Measurements from ENCODE around the gene TTC13. TPM values are rescaled to one million over a fixed set of nuclear protein-coding genes. Genes with fewer than 3 reads are reported as not detected.

Gene TTC13
- total RNA-seq, 1 donor from 2014 or later: 28.8 TPM

- intact Hi-C loops (cut with micrococcal nuclease): no loop called here
Observed at GRCh38 chr1:230858236-230858820, 120.3 kb downstream of the TTC13 start.

GRCh38 chr1:230857822-230858221 is 120.8 kb downstream of the TTC13 start:
- intact Hi-C loops (cut with micrococcal nuclease): no loop called here

GRCh38 chr1:230857077-230857476 is 121.6 kb downstream of the TTC13 start:
- intact Hi-C loops (cut with micrococcal nuclease): no loop called here

Other genes starting within 250 kb of the TTC13 start
- gene CAPN9, start 231.5 kb downstream of the TTC13 start, total RNA-seq: not detected in 2 replicates
- 3.2 and 3.6 TPM in 2 replicates for gene C1orf198, start 110.3 kb downstream of the TTC13 start, total RNA-seq
- gene ARV1, start 233 bp upstream of the TTC13 start, total RNA-seq: 11.7 and 12.7 TPM in 2 replicates
- gene FAM89A, start 61.4 kb upstream of the TTC13 start, total RNA-seq: 10.9 and 12.2 TPM in 2 replicates
- gene TRIM67, start 183.2 kb upstream of the TTC13 start, total RNA-seq: not detected in 2 replicates

All from T-helper 1 cell treated with Interleukin-12 subunit alpha and Interleukin-12 subunit beta and Interleukin-4 antibody, amounts not matched to agents 30 ng/mL and 1 ng/mL, for 36 hours (primary cell).